GM18867 (cell line): ENCODE results near the gene FMN1.

ENCODE experiments used
- ATAC-seq: cut with Tn5 transposase; IDR thresholded peaks from one replicate; pipeline ENCODE4 v1.9.1; 2021; ENCODE audit warnings: mild to moderate bottlenecking, moderate library complexity; ENCODE audit not compliant: unreplicated experiment

FMN1 gene

DNA sequence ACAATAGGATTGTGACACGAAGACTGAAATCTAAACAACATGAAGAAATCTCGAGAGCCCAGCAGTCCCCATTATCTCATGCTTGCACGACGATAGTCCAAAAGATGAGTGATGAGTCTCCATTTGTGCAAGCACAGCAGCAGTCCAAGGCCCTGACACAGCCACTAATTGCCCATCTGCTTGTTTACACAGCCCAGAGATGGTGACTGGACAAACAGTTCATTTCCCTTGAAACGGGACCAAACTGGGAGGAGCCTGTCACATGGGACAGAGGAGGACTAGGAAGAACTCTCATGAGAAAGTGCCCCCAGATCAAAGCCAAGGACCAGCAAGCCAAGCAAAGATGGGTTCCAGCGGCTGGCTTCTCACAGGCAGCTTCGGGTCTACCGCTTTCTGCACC lies 355.7 kb downstream of the FMN1 start:
- ATAC-seq: no peak

DNA sequence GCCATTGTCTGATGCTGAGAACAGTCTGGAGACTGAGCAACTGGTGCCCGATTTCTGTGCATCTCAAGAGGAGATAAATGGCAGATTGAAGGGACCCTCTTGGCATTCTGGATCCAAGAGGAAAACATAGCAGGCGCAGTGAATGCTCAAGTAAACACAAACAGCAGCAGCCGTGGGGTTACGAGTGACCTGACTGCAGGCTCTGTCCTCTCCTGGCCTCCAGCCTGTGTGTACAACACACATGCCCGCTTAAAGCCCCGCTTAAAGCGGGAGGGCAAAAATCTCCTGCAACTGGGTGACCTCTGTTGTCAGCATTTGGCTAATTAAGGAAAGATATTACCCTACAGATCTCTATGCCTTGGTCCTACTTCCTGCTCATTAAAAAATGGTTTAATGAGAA lies 356.2 kb downstream of the FMN1 start:
- no peak for ATAC-seq

DNA sequence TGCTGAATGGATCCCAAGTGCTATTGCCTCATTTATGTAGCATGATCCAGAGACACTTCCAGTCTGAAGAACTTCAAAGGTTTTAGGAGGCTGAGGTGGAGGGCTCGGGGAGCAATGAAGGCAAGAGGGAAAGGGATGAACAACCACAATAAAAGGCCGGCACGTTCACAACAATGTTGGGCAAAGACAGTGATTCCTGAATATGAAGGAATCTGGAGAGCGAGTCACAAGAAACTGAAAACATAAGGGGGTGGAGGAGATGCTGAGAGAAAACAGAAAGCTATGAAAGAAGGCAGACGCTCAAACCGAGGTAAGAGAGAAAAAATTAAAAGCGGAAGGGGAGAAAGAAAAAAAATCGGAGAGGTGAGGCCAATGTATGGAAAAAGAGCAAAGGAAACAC lies 356.6 kb downstream of the FMN1 start:
- ATAC-seq: no peak

DNA sequence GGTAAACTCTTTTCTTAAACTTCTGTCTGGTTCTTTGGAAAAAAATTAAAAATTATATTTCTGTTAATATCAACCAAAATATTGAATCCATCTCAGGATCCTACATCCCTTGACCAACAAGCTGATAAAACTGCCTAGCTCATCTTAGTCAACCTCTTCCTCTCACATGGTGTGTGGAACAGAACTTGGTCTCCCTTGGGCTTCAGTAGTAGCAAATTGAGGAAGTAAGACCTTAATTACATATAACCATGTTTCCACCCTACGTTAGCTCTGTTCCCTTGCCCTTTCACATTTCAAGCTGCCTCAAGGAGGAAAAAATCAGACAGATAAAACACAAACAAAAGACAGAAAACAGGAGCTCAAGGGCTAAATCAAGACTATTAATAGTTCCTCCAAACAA lies 360.4 kb downstream of the FMN1 start:
- ATAC-seq: peak; percentile 95

DNA sequence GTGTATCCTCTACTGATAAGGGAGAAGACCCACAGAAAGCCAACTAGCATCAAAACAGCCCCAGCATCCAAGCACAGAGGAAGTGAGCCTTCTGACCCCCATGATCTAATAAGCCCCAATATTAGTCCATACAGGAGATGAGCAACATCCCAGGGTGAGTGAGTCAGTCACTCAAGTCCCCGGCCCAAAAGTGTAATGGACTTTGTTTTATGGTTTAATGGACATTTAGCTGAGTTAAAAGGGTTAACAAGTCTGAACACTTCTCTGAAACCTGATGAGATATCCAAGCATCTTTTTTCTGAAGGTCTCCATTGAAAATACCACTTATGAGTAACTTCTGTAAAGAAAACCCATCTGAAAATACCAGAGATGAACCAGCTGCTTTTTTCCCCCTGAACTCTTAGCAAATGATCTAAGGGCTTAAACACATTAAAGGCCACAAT lies 361.1 kb downstream of the FMN1 start:
- ATAC-seq: no peak

DNA sequence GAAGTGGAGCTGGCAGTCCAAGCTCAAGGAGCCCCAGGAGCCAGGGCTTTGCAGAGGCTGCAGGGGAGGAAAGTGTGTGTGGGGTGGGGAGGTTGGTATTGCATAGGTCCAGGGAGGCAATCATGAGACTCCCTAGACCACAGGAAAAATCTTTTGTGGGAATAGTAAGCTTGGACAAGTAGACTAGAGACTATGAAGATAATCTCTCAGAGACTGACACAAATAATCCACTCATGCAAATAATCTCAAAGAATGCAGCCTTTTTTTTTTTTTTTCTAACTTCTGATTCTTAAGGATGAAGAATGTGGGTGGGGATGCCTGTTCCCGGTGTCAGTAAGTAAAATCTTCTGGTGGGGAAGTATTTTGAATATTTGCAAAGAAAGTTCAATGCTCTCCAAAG lies 363.0 kb downstream of the FMN1 start:
- ATAC-seq: no peak

DNA sequence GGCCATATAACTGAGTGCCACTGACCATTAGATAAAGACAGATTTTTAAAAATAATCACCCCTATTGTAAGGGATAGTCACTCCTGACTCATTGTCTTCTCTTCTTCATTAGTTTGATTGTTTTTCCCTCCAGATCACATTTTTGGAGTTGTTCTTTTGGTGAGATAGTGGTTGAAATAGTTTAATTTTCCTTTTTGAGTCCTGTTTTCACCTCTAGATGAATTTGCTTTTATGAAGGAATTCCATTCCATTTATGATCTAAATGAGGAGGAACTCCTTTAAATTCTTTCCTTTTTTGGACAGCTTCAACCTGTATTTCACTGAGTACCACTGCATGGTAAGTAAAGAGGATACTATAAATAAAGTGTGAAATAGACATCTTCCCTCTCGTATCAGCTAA lies 364.3 kb downstream of the FMN1 start:
- ATAC-seq: no peak

DNA sequence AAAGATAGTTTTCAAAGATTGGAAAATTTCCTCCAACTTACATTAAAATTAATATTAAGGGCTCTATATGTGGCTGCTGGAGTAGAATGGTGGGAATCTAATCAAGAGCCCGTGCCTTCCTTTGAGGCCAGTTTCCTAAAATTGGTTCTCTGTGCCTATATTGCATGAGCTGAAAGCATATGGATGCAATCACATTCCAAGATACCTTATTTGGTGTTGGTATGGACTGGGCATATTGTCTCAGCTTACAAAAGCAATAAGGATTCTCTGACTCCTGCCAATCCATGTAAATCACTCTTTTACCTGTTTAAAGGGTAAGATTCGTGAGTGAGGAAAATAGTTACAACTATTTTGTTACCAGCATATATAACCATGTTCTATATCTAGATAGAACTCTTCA lies 365.1 kb downstream of the FMN1 start:
- ATAC-seq: no peak

DNA sequence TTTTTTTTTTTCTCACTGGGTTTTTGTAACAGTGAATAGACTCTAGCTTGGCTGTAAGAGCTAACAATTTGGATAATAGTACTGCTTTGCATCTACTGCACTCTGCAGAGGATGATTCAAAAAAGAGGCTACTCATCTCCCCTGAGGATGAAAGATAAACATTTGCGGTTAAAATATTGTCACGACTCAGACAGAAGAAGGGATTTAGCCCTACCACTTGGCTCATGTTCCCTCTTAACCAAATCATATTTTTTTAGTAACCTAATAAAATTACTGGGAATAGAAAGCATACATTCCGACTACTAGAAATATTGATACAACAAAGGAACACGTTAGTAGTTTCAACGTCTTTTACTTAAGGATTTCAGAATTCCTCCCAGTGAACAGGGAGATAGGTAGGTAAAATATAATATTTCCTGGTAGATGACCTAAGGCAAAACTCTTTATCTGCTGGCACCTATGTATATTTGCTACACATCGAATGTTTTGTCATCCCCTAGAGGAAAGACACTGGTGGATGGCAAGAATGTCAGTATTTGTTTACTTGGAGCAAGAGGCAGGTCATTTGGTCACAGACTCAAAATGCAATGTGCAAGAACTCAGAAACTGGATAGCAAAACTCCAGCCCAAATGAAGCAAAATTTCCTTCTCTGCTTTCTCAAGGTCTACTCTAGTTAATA lies 365.9 kb downstream of the FMN1 start:
- no peak for ATAC-seq

DNA sequence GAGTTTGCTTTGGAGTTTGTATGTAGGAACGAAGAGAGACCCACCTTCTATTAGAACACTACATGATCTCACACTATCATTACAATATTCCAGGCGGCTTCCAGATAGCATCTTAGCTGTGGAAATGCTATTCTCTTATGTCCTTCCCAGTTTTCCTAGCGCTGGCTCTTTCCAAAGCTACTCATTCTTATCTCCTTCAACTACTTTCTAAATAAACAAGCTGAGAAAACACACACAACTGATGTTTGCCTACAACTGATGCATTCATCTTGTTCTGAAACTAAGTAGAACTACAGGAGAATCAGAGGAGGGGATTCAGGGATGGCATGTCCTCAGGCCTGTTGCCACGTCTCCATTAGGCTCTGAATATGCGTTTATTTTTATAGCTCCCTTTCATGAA lies 367.8 kb downstream of the FMN1 start:
- no peak for ATAC-seq

DNA sequence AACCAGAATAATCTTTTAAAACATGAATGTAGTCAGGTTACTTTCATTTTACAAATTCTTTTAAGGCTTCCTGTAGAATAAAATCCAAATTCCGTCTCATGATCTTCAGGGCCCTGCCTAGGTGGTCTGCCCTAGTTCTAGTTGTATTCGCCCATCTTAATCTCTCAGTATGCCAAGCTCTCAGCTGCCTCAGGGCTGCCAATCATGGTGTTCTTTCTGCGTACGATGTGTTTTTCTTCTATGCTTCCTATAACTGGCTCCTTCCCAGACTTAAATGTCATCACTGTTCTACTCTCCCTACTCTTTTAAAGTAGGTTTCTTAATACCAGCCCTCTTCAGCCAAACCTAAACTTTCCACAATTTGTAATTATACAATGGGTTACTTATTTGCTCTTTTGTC lies 369.3 kb downstream of the FMN1 start:
- ATAC-seq: no peak

DNA sequence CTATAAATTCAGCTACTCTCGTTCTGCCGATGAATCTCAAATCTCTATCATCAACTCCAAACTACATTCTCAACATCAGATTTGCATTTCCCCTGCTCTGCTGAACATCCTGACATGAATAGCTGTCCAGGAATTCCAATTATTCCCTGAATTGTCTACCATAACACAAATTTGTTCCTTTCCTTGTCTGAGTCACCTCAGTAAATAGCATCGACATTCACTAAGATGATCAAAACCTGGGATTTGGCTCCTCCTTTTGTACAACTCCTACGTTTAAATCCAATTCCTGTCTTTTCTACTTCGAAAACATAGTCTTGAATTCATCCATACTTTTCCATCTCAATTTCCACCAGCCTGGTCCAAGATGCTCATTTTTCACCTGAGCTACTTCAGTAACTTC lies 369.7 kb downstream of the FMN1 start:
- no peak for ATAC-seq

DNA sequence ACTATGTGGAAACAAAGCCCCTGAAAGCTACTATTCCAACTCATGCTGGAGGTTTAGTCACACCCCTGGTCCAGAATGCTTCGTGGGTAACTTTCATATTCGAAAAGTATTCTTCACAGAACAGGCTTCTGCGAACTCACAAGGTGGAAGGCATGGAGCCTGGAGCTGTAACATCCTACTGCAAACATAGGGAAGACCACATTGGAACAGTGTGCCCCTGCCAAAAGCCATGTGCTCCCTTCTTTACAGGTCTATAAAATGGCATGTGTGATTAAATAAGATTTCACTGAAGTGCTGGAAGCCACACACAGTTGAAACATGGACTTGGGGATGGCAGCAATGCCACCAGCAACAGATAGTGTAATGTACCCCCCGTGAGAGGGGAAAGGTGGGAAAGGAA lies 370.8 kb downstream of the FMN1 start:
- ATAC-seq: no peak

DNA sequence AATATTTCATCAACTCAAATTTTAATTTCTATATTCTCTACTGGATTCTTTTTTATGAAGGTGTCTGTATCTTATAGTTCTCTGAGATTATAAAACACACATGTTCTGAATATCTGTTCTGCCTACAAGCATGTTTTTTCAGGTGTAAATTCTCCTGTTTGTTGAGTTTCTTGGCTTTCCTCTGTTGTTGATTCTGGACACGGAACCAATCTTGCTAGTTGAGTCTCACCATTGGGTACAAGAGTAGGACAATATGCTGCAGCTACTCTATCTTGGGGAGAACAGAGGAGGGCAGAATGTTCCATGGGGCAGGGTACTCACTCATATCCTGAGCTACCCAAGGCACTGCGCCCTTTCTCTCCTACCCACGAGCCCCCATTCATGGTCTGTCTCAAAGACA lies 371.8 kb downstream of the FMN1 start:
- no peak for ATAC-seq

DNA sequence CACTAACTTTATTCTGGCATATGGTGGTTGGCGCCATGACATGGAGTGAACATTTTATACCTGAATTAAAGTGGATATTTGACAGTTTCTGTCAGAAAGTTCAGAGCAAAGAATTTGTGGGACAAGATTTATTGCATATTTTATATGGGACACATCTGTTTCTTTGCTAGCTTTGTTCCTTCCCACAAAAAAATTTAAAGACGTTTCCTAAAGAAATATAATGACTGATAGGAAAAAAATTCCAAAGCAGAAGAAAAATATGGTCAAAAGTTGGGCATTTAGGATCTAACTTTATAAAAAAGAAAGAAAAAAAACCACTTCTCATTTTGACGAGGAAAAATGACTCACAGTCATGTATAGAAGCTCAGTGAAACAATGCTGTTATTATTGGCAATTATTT lies 375.1 kb downstream of the FMN1 start:
- ATAC-seq: no peak

DNA sequence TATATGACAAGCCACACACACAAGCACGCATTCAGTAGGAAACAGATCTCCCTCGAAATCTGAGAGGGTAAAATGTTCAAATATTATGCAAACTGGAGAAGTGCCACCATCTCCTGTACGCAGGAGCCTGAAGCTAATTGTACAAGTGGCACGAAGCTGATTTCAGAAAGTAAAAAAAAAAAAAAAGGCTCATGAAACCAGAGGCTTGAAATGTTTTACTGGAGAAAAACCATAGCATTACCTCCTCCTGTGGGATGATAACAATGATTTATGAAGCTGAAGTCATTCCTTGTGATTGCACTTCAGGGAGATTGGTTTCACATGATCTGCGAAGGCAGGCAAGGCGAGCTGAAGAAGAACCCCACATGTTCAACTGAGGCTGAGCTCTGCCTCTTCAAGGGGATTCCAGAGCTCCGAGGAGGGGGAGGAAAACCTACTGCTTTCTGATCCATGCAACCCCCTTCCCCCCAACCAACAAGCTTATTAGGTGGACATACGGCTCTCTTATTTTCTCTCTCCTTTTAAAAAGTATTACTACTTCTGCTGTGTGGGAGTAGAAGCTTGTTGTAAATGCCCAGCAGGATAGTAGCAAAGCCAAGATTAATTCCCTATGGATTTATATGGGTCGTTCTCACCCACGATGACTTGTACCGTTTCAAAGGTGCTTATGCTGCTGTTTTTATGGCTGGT lies 375.6 kb downstream of the FMN1 start:
- ATAC-seq: no peak

DNA sequence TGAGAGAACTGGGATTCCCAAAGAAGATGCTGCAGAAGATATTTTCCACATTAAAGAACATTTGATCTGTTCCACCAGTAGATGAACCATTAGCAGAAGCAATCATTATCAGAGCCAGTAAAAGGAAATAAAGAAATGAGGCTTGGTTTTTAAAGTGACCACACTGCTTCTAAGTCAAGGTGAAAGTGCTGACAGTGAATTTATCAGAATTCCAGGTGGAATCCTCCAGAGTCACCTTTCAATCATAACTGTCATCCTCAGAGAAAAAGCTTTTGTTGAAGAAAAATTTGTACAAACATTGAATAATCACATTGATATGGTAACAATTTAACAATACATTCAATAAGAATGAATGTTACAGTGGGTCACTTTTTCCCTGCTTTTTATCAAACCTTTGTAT lies 376.9 kb downstream of the FMN1 start:
- ATAC-seq: no peak

DNA sequence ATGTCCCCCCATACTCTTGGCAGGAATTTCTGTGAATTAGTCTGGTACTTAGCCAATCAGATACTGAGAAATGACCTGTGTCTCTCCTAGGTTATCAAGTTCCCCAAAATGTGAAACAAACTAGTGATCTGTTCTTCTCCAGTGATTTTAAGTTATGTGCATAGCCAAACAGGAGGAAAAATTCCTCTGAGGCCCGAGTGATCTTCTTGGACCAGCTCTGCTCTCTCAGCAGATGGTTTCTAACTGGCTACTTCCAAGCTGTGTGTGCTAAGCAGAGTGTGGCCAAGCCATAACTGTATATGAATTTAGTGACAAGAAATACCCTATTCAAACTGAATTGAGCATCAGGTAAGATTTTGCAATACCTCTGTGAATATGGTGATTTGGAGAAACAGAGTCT lies 387.2 kb downstream of the FMN1 start:
- no peak for ATAC-seq

DNA sequence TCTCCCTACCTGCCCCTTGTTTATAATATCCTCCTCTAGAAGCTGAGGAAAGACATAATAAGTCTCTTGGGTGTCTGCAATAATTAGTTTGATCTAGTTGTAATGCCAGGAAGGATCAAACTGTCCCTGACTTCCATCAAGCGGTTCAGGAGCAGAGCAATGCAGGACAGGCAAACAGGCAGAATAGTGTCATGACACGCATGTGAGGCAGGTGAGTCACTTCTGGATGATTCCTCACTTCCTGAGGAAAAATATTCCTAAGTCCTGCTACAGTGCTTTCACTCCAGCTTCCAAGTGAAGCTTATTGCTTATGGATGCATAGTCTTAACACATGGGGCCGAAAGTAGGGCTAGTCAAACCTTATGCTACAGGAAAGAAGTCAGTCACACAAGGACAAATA lies 390.9 kb downstream of the FMN1 start:
- no peak for ATAC-seq

DNA sequence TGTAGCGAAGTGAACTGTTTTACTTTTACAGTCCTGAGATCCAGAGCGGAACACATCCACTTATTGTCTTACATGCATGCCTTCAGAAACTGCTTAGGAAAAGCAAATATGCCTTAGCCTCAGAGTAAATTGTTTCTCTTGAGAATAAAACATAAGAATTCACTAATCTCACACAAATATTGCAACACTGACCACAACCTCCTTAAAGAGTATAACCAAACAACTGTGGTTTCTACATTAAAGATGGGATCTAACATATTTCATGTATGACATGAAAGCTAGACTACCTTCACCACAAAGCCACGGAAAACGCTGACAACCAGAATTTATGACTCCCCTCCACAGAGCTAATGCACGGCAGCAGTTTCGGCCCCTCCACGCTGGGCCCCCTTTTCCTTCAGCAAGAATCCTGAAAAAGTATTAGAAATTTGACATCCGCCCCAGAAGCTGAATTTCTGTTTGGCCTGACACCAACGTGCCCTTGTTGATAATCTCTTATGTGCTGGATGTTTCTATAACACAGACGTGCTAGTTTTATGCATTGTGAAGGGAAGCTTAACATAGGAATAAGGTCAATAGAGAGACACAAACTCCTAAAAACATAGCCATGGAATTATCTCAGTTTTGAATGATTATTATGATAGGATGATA lies 392.1 kb downstream of the FMN1 start:
- ATAC-seq: no peak

DNA sequence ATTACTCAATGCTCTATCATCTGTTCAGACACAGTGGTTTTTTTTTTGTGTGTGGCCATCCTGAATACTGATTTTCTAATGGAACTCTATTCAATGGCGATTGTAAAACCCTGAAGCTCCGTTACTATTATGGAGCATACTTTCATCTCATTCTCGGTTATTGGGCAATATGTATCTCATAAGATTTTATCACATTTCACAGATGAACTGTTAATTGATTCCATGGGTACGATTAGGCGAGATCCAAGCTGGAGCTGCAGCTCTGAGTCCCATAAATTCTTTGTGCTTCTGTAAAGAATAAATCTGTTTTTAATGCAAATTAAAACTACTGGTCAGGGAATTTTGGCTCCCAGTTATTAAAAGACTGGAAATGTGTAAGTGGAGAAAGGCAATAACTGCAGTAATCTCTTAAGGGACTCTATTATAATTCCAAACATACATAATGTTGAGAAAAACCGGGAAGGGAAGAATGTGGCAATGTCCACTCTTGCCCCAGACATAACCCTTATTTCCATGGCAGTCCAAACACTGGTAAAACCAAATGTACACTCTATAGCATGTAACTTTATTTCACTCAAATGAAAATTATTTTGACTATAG lies 394.5 kb downstream of the FMN1 start:
- ATAC-seq: no peak

DNA sequence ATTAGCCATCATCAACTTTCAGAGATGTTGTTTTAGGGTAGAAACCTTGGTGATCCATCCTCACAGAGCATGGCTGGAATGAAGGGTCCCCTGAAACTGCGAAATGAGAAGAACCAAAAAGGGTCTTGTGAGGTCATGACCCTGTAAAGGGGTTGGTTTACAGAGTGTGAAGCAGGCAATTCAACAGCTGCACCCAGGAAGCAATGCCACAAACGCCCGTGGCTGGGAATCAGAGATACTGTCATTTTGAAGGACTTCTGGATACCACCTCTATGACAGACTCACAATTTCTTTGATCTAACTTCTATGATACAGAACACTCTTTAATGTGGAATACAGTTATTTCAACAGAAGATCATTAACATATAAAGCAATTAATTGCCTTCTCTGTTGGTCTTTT lies 397.7 kb downstream of the FMN1 start:
- ATAC-seq: no peak
